Endothelial cell of umbilical vein (primary cell): ENCODE data around the gene PARD3B. TPM values are rescaled to one million over a fixed set of nuclear protein-coding genes. Genes with fewer than 3 reads are reported as not detected.

Source experiments
- BruUV-seq: library from RNA; stranded (reverse); fragments of 400-500 nt; replicated peaks from 2 replicates; lab custom pipeline; 2021; lab: Mats Ljungman, UMichigan
- CTCF ChIA-PET: fragments of 300-600, 350-600 bp; sonication (Branson Sonifier 250); formaldehyde crosslinking; loops from one replicate; lab custom pipeline; 2021; ENCODE audit warnings: antibody characterized with exemption, inconsistent platforms; lab: Charles Lee
- POLR2A ChIA-PET: fragments of 300-600, 350-600 bp; sonication (Branson Sonifier 250); formaldehyde crosslinking; loops from one replicate; lab custom pipeline; 2021; ENCODE audit warnings: antibody characterized with exemption, inconsistent platforms; lab: Charles Lee
- DNase-seq: peaks from one replicate; pipeline ENCODE4 v3.0.0-alpha.2; 2011; ENCODE audit warnings: low read depth, low spot score
- FAIRE-seq: peaks from 2 replicates; lab custom pipeline; 2011; peaks lifted over from hg19 to GRCh38; lab: Jason Lieb, UNC
- H2AFZ ChIP-seq: 2 replicates; pipeline ENCODE4 v1.6.0; 2012; ENCODE audit warnings: low read depth, low read length, control low read depth, inconsistent platforms
- H3K27ac ChIP-seq: 2 replicates; pipeline ENCODE4 v1.5.1; 2011; ENCODE audit warnings: low read depth, mild to moderate bottlenecking, control low read depth, low read length, moderate library complexity; ENCODE audit not compliant: insufficient read depth
- H3K27me3 ChIP-seq, 2 experiments: 2 replicates each; pipeline versions ENCODE4 v1.6.0 to v1.6.1; 2011; ENCODE audit warnings: low read length in 2 of 2, mixed read lengths in 1 of 2; ENCODE audit not compliant: control insufficient read depth in 2 of 2, insufficient read depth in 2 of 2
- H3K36me3 ChIP-seq, 2 experiments: 2 replicates in 1 of 2; 3 replicates in 1 of 2; pipeline ENCODE4 v1.5.1; 2011; ENCODE audit warnings: low read length in 2 of 2, mild to moderate bottlenecking in 1 of 2, moderate library complexity in 1 of 2; ENCODE audit not compliant: control insufficient read depth in 2 of 2, insufficient read depth in 2 of 2; ENCODE audit errors: extremely low read depth in 1 of 2
- H3K4me1 ChIP-seq: 3 replicates; pipeline ENCODE4 v1.5.1; 2011; ENCODE audit warnings: mild to moderate bottlenecking, low read length; ENCODE audit not compliant: control insufficient read depth, insufficient read depth; ENCODE audit errors: extremely low read depth
- H3K4me2 ChIP-seq: 2 replicates; pipeline ENCODE4 v1.6.1; 2011; ENCODE audit warnings: low read length, control low read depth, mixed read lengths; ENCODE audit not compliant: insufficient read depth
- H3K4me3 ChIP-seq, 3 experiments: fragments of 200-600 bp in 1 of 3; sonication (generic), shearing (Covaris generic) in 1 of 3; replicated peaks in 1 of 3; 2 replicates each; pipeline ENCODE4 v1.5.1; 2011 to 2016; ENCODE audit warnings: control low read depth in 3 of 3, low read length in 3 of 3, mild to moderate bottlenecking in 2 of 3, inconsistent platforms in 1 of 3, low read depth in 1 of 3, moderate library complexity in 1 of 3; ENCODE audit not compliant: insufficient read depth in 1 of 3
- H3K79me2 ChIP-seq: 2 replicates; pipeline ENCODE4 v1.6.0; 2012; ENCODE audit warnings: low read length, inconsistent platforms; ENCODE audit not compliant: control insufficient read depth, insufficient read depth
- H3K9ac ChIP-seq: replicated peaks from 2 replicates; pipeline ENCODE3; 2011; ENCODE audit warnings: low read length, control low read depth; ENCODE audit not compliant: insufficient read depth; ENCODE audit errors: extremely low read depth
- H3K9me1 ChIP-seq: replicated peaks from 3 replicates; pipeline ENCODE4 v1.6.0; 2011; ENCODE audit warnings: mild to moderate bottlenecking, low read length; ENCODE audit not compliant: control insufficient read depth, insufficient read depth; ENCODE audit errors: extremely low read depth
- H3K9me3 ChIP-seq: replicated peaks from 2 replicates; pipeline ENCODE4 v1.5.1; 2012; ENCODE audit warnings: low read length, inconsistent platforms; ENCODE audit not compliant: control insufficient read depth, insufficient read depth
- H4K20me1 ChIP-seq: replicated peaks from 2 replicates; pipeline ENCODE3; 2011; ENCODE audit warnings: mild to moderate bottlenecking, low read length; ENCODE audit not compliant: control insufficient read depth, insufficient read depth; ENCODE audit errors: extremely low read depth
- CTCF ChIP-seq, 2 donors: IDR thresholded peaks; 1 replicate in 1 of 2; 2 replicates in 1 of 2; pipeline ENCODE4 v1.5.1; 2011; ENCODE audit warnings: low read length in 2 of 2, mild to moderate bottlenecking in 2 of 2, moderate library complexity in 2 of 2, control low read depth in 1 of 2, inconsistent platforms in 1 of 2, low read depth in 1 of 2; ENCODE audit not compliant: insufficient read depth in 1 of 2; ENCODE audit errors: extremely low read depth in 1 of 2
- EZH2 ChIP-seq: IDR thresholded peaks from 2 replicates; pipeline ENCODE4 v1.6.1; 2012; ENCODE audit warnings: borderline replicate concordance, low read depth, mild to moderate bottlenecking, moderate library complexity, low read length, inconsistent platforms; ENCODE audit not compliant: severe bottlenecking
- FOS ChIP-seq: IDR thresholded peaks from 2 replicates; pipeline ENCODE4 v1.6.1; 2011; ENCODE audit warnings: mild to moderate bottlenecking, low read length, moderate library complexity, borderline replicate concordance; ENCODE audit not compliant: insufficient read depth
- GATA2 ChIP-seq: IDR thresholded peaks from 2 replicates; pipeline ENCODE4 v1.7.0; 2011; ENCODE audit warnings: low read depth, mild to moderate bottlenecking, moderate library complexity, mixed read lengths, low read length; ENCODE audit not compliant: insufficient read length, insufficient read depth
- JUN ChIP-seq: IDR thresholded peaks from 2 replicates; pipeline ENCODE4 v1.6.1; 2011; ENCODE audit warnings: borderline replicate concordance, low read depth; ENCODE audit not compliant: insufficient read length, insufficient read depth
- MAX ChIP-seq: IDR thresholded peaks from 2 replicates; pipeline ENCODE4 v1.6.1; 2011; ENCODE audit not compliant: insufficient read depth, insufficient read length
- MYC ChIP-seq: IDR thresholded peaks from one replicate; pipeline ENCODE4 v1.6.1; 2011; ENCODE audit warnings: mild to moderate bottlenecking, low read depth, low read length
- POLR2A ChIP-seq: IDR thresholded peaks from 2 replicates; pipeline ENCODE4 v1.6.1; 2012; ENCODE audit warnings: low read depth, mild to moderate bottlenecking, control low read depth, low read length
- POLR2AphosphoS5 ChIP-seq: IDR thresholded peaks from 2 replicates; pipeline ENCODE4 v1.6.1; 2012; ENCODE audit warnings: low read depth, mild to moderate bottlenecking, control low read depth, low read length, moderate library complexity; ENCODE audit not compliant: insufficient read depth
- dilution Hi-C: fragments of 300-500 bp; cut with MboI; formaldehyde crosslinking; loops from one replicate; pipeline ENCODE4 v1.15.0; 2019; ENCODE audit warnings: low sequenced_read_pairs; ENCODE audit not compliant: extremely low pct_ligation_motif_present
- intact Hi-C: fragments of 100-400 bp; cut with micrococcal nuclease; formaldehyde crosslinking; loops from one replicate; pipeline ENCODE4 v1.10.0; 2022
- polyA plus RNA-seq, 4 experiments: library from polyadenylated mRNA; depleted of rRNA in 3 of 4; stranded (reverse) in 3 of 4; unstranded in 1 of 4; fragments of >200 nt; gene quantifications; 2 replicates each; pipeline versions ENCODE4 v1.2.1 to v1.2.3, GENCODE V29; 2011 to 2012; ENCODE audit warnings: missing spikeins in 1 of 4
- total RNA-seq: library from RNA; stranded (reverse); gene quantifications from 2 replicates; pipeline ENCODE4 v1.2.3, GENCODE V29; 2021

Gene PARD3B
- total and polyA plus RNA-seq, 2 donors (not counting 3 experiments of a cell fraction or from before 2014, with no cell fraction given) = 2.2 to 30.9 TPM

GRCh38 chr2:205357732-205358131 is 812.5 kb downstream of the PARD3B start:
- Histone ChIP-seq H3K79me2 (no peaks in the 10 kb centered on the region), H3K27ac (no peak overlapping the region), H3K27me3 (no peaks in the 10 kb centered on the region), H4K20me1 (no peaks in the 10 kb centered on the region), H2AFZ (no peak overlapping the region), H3K4me2 (no peak overlapping the region), H3K4me1 (no peaks in the 10 kb centered on the region), H3K9me1 (no peaks in the 10 kb centered on the region), H3K4me3 (no peak overlapping the region), H3K9ac (no peak overlapping the region), H3K9me3 (no peaks in the 10 kb centered on the region), H3K36me3 (no peaks in the 10 kb centered on the region)
- FAIRE-seq = no peak
- no peak for DNase-seq
- BruUV-seq = no TSS peak
- ChIA-PET POLR2A (no interaction called here), CTCF (interaction anchor here (1.1 kb wide), 1 partner anchor 12 kb away, joined by 4 read pairs; no protein-coding TSS in a partner anchor)
- TF ChIP-seq POLR2A = no peak
- TF ChIP-seq MAX = no peak
- TF ChIP-seq JUN = no peak
- TF ChIP-seq MYC = no peak
- no peak for TF ChIP-seq FOS
- no peak for TF ChIP-seq POLR2AphosphoS5
- no peak for TF ChIP-seq GATA2
- no peak for TF ChIP-seq EZH2
- TF ChIP-seq CTCF (IDR thresholded peaks at IDR 0.05; ENCODE audit: extremely low read depth in 1 of 2, insufficient read depth in 1 of 2, low read depth in 1 of 2, low read length in 2 of 2) = no peak
- dilution Hi-C loops (no loop called here), intact Hi-C loops (no loop called here)
